Fibroblast of peridontal ligament (primary cell): ENCODE measurements around the gene DDX24.

ENCODE experiments used
- DNase-seq: peaks from one replicate; pipeline ENCODE4 v3.0.0-alpha.2; 2010; ENCODE audit errors: extremely low read depth

Gene DDX24

GRCh38 chr14:94031161-94031882 is 49.7 kb downstream of the DDX24 start:
- DNase-seq = no peak

- DNase-seq = no peak
Observed at GRCh38 chr14:94030571-94030970, 50.4 kb downstream of the DDX24 start.

- DNase-seq = no peak
Observed at GRCh38 chr14:94029671-94030203, 51.3 kb downstream of the DDX24 start.

GRCh38 chr14:94029265-94029664 is 51.7 kb downstream of the DDX24 start:
- DNase-seq = no peak

GRCh38 chr14:94028450-94028826 is 52.6 kb downstream of the DDX24 start:
- DNase-seq = no peak

GRCh38 chr14:94027566-94028449 is 53.2 kb downstream of the DDX24 start:
- no peak for DNase-seq

- DNase-seq = no peak
Observed at GRCh38 chr14:94026889-94027469, 54.0 kb downstream of the DDX24 start.

GRCh38 chr14:94026173-94026888 is 54.7 kb downstream of the DDX24 start, which contains the start of gene OTUB2:
Gene OTUB2 (plus strand): TSS chr14:94026340. CDS start chr14:94026538, 198 bp downstream.
- peak; percentile 98 for DNase-seq

- no peak for DNase-seq
Observed at GRCh38 chr14:94025720-94026119, 55.3 kb downstream of the DDX24 start.

- DNase-seq = no peak
Observed at GRCh38 chr14:94024549-94024948, 56.5 kb downstream of the DDX24 start.

- DNase-seq = no peak
Observed at GRCh38 chr14:94022532-94023411, 58.2 kb downstream of the DDX24 start.

GRCh38 chr14:94021416-94022157 is 59.4 kb downstream of the DDX24 start:
- DNase-seq = no peak

- no peak for DNase-seq
Observed at GRCh38 chr14:94021001-94021400, 60.0 kb downstream of the DDX24 start.

GRCh38 chr14:94020267-94020666 is 60.7 kb downstream of the DDX24 start:
- DNase-seq = no peak

GRCh38 chr14:94019329-94019728 is 61.7 kb downstream of the DDX24 start:
- no peak for DNase-seq

GRCh38 chr14:94018308-94018707 is 62.7 kb downstream of the DDX24 start:
- no peak for DNase-seq

GRCh38 chr14:94016446-94016976 is 64.5 kb downstream of the DDX24 start:
- no peak for DNase-seq

- DNase-seq = no peak
Observed at GRCh38 chr14:94015223-94015622, 65.8 kb downstream of the DDX24 start.

- DNase-seq = no peak
Observed at GRCh38 chr14:94014382-94014781, 66.6 kb downstream of the DDX24 start.

GRCh38 chr14:94011795-94012194 is 69.2 kb downstream of the DDX24 start:
- DNase-seq = peak; percentile 38
